Measurements from ENCODE around the gene CFAP74.
"Not testable (repeated sequence)": the region's sequence is repeated elsewhere in the genome, so short reads cannot be mapped to it uniquely, and the experiment has no call there.

Gene CFAP74

GRCh38 chr1:1893291-1893985 is 110.1 kb downstream of the CFAP74 start:
- no peak for DNase-seq

DNA sequence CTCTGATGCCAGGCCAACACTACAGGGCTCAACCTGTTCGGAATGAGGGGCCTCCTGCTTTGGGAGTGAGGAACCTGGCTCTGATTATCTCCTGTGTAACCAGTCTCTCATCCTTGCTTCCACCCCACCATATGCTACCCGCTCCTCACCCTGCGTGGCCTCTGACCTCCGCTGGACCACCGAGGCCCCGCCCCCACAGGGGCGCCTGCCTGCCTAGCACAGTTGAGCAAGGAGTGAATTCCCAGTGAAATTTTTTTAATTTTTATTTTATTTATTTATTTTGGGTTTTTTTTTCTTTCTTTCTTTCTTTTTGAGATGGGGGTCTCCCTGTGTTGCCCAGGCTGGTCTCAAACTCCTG is 110.8 kb downstream of the CFAP74 start:
- DNase-seq: no peak

DNA sequence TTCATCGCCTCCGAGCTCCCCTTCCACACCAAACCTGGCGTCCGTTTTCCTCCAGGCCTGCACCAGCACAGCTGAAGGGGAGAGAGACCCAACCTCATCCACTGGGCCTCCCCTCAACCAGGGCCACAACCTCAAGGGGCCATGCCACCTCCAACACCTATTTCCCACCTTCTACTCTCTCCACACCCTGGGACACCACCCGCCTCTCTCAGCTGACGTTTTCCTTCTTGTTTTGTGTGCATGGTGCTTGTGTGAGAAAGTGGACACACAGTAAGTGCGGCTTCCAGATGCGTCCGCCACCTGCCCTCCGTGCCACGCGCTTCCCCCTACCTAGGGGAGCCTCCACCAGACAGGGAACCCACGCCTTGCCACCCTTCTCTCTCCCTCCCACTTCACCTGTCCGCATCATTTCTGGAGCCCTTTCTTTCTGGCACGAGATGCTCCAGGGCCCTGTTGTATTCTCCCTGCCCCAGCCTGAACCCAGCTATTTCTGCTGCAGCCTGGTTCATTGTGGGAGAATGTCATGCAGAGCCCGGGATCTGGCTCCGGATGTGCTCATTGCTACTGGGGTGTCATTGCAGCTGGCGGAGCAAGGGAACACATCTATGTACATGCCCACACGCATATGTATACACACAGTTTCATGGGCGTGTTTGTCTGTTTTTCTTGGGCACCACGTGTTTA is 111.4 kb downstream of the CFAP74 start:
- DNase-seq: no peak

DNA sequence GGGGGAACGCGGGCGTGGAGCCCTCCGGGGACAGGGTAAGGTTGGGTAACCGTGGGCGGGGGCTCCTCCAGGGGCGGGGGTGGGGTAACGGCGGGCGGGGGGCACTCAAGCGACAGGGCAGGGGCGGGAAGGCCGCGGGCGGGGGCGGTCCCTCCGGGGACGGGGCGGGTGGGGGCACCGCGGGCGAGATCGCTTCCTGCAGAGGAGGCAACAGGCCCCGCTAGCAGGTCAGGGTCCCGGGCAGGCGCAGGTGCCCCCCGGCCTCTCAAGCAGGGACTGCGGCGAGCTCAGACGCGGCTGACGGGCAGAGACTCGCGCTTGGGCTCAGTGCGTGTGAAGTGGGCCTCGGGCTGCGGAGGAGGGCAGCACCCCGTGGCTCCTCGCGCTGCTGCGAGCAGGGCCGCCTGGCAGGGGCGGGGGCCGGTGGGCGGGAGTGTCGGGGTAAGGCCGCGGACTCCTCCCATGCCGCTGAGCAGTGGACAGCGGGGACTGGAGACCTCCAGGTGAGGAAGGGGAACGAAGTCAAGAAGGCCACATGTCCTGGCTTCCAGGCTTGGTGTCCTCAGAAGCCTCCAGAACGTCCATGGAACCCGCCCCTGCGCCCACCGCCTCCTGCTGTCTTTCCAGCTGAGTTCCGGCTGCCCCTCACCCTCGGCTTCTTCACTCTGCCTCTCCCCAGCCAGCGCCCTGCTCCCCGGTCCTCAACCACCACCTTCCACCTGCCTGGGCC is 112.1 kb downstream of the CFAP74 start:
- peak; percentile 82 for DNase-seq

DNA sequence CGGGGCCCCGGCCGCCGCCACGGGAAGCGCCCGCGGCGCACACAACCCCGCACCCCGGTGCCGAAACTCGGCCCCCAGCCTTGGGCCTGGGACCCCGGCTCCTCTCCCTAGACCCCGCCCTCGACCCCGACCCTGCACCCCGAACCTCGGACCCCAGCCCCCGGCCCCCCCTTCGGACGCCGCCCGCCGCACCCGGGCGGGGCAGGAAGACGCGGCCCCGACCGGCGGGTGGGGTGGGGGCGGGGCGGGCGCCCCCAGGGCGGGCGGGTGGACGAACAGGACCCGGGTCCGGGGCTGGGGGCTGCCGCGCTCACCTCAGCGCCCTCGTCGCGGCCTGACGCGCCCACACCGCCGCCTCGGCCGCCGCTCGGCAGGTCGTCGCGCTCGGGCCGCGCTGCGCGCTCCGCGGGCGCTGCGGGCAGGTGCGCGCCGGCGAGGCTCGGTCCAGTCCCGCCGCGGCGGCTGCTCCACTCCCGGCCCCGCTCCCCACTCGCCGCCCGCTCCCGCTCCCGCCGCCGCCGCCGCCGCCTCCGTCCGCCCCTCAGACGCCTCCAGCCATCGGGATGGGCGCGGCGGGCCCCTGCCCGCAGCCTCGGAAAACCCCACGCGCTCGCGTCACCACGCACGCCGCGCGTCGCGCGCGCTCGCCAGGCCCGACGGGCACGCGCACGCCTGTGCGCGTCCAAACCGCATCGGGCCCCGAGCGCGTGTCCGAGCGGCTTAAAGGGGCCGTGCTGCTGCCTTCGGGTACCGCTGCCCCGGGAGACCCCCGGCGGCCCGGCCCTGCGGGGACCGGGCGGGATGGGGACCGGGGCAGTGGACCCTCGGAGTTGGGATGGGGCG is 112.9 kb downstream of the CFAP74 start, which contains the start of gene GNB1:
Gene GNB1 (minus strand): TSS at position 582 of the 843 bp plus-strand sequence. CDS start 65,634 bp downstream, outside the sequence.
- peak; percentile 94 for DNase-seq

GRCh38 chr1:1889847-1890505 is 113.6 kb downstream of the CFAP74 start:
- peak; percentile 79 for DNase-seq

- DNase-seq: peak; percentile 41
These were observed 114.4 kb downstream of the CFAP74 start for GRCh38 chr1:1889090-1889750.

- DNase-seq: not testable (repeated sequence)
These were observed 119.7 kb downstream of the CFAP74 start for GRCh38 chr1:1883890-1884289.

DNA sequence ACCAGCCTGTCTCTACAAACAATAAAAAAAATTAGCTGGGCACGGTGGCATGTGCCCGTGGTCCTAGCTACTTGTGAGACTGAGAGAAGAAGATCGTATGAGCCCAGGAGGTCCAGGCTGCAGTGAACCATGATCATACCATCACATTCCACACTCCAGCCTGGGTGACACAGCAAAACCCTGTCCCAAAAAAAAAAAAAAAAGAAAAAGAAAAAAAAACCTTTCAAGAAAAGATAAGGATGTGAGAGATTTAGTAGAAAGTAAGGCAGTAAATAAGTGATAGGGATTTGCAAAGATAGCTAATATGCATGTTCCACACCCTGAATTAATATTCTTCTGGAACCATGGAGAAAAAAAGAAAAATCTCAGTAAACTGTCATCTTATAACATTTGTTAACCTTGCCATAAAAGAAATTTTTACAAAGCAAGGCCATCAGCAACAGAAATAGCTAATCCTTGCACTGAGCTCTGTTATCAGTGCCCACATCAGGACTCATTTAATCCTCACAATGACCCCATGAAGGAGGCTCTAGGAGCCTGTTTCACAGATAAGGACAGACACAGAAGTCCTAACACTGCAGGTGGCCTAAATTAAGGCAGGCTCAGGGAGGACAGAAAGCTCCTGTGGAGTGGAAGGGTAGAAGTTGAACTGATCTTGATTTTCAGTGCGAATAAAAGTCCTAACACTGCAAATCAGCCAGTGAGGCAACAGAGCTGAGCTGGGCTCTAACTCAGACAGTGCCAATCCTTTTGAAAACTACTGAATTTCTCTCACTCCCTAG is 120.3 kb downstream of the CFAP74 start:
- peak; percentile 39 for DNase-seq

DNA sequence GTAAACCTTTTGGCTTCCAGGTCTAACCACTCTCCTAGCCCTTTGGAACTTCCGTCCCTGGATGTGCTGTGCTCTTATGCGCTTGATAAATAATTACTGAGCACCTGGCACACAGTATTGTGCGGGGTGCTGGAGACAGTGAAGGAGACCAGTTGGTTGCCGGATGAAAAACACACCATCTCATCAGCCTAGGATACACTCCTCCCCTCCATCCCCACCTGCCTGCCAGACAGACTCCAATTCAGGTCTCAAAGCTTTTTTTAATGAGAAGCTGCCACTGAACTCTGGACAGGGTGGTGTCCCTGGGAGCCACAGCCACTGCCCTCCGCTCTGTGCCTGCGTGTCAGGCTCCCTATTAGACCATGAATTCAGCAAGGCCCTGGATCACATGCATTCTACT is 121.9 kb downstream of the CFAP74 start:
- DNase-seq: no peak

DNA sequence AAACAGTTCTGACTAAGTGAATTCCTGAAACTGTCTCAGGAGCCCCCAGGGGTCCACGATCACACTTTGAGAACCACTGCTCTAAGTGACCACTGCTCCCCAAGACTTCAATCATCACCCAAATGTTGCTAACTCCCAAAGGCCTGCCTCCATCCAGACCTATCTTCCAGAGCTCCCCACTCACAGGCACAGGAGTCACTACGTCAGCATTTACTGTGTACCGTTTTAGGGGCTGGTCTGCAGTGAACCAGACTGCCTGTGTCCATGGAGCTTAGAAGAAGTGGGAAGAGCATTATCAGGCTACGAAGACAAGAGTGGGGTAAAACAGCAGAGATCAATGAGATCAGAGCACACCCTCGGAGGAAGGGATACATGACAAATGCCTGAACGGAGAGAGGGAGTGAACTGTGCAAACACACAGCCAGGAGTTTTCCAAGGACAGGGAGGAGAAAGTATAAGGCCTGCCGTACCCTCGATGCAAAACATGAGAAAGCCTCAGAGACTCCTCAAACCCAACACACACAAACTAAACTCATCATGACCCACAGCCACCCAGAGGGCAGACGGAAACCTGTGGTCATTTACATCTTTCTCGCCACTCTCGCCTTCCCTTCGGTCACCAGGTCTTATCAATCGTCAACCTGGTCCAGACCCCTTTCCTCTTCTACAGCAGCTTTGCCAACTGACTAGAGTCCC is 122.8 kb downstream of the CFAP74 start:
- no peak for DNase-seq

- DNase-seq: no peak
These were observed 123.6 kb downstream of the CFAP74 start for GRCh38 chr1:1879942-1880341.

- DNase-seq: no peak
These were observed 125.6 kb downstream of the CFAP74 start for GRCh38 chr1:1877865-1878436.

DNA sequence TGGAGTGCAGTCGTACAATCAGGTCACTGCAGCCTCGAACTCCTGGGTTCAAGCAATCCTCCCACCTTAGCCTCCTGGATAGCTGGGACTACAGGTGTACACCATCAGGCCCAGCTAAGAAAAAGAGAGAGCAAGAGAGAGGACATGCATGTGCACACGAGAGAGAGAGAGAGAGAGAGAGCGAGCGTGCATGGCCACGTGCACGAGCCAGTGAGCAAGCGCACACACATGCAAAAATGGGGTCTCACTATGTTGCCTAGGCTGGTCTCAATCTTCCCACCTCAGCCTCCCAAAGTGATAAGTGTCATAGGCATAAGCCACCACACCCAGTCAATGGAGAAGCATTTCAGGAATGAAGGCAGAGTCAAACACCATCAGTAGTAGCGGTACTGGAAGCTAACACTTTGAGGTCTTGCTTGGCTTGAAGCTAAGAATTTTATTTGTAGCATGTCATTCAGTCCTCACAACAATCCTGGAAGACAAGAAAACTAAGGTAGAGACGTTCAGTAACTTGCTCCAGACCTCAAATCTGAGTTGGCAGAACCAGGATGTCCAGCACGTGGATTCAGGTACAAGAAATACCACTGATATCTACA is 127.2 kb downstream of the CFAP74 start:
- DNase-seq: no peak

DNA sequence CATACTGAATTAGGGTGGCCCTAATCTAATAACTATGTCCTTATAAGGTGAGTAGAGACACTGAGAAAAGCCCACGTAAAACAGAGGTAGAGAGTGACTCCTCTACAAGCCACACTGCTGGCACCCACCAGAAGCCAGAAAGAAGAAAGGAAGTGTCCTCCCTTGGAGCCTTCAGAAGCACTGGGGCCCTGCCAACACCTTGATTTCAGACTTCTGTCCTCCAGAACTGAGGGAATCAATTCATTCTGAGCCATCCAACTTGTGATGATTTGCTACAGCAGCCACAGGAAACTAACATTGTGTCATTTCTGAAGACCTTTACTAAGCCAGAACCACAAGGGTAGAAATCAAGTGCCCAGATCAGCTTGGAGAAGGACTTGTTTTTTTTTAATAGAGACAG is 127.7 kb downstream of the CFAP74 start:
- DNase-seq: no peak

DNA sequence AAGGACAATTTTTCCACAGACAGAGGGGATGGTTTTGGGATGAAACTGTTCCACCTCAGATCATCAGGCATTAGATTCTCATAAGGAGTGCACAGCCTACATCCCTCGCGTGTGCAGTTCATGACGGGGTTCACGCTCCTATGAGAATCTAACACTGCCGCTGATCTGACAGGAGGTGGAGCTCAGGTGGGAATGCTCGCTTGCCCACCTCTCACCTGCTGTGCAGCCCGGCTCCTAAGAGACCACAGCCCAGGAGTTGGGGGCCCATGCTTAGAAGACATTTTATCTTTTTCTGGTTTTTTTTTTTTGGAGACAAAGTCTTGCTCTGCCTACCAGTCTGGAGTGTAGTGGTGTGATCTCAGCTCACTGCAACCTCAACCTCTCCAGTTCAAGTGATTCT is 128.7 kb downstream of the CFAP74 start:
- no peak for DNase-seq

GRCh38 chr1:1873186-1873585 is 130.4 kb downstream of the CFAP74 start:
- DNase-seq: no peak

GRCh38 chr1:1872329-1872994 is 131.1 kb downstream of the CFAP74 start:
- DNase-seq: no peak
